Left lung (tissue), 10 donors: Measurements from ENCODE around the gene POLR1C. TPM values are rescaled to one million over a fixed set of nuclear protein-coding genes. Genes with fewer than 3 reads are reported as not detected.
"Not testable (repeated sequence)": the region's sequence is repeated elsewhere in the genome, so short reads cannot be mapped to it uniquely, and the experiment has no call there.

Source experiments
- ATAC-seq: fragments of 200-7000 bp; cut with Tn5 transposase; one replicate; pipeline ENCODE4 v1.9.1; 2020; ENCODE audit warnings: moderate library complexity
- DNase-seq, 4 donors: peaks; one replicate each; pipeline ENCODE4 v3.0.0-alpha.2; 2013 to 2020
- H3K27ac ChIP-seq, 2 donors: fragments of 200-600 bp; sonication (generic) in 1 of 2; one replicate each; pipeline versions ENCODE4 v1.5.0 to v1.8.0; 2020 to 2021
- H3K27me3 ChIP-seq, 2 donors: fragments of 200-600 bp; sonication (generic) in 1 of 2; one replicate each; pipeline versions ENCODE4 v1.5.0 to v1.8.0; 2020 to 2021
- H3K36me3 ChIP-seq, 2 donors: fragments of 200-600 bp; sonication (generic) in 1 of 2; one replicate each; pipeline versions ENCODE4 v1.5.0 to v1.8.0; 2020 to 2021
- H3K4me1 ChIP-seq, 2 donors: fragments of 200-600 bp; one replicate each; pipeline ENCODE4 v1.8.0; 2021
- H3K4me3 ChIP-seq, 2 donors: fragments of 200-600 bp; sonication (generic) in 1 of 2; one replicate each; pipeline versions ENCODE4 v1.5.0 to v1.8.0; 2020 to 2021; ENCODE audit warnings: mild to moderate bottlenecking in 1 of 2
- H3K9me3 ChIP-seq, 2 donors: fragments of 200-600 bp; sonication (generic) in 1 of 2; one replicate each; pipeline versions ENCODE4 v1.5.0 to v1.8.0; 2020 to 2021
- CTCF ChIP-seq, 2 donors: fragments of 200-600 bp; sonication (generic) in 1 of 2; IDR thresholded peaks; one replicate each; pipeline versions ENCODE4 v1.5.0 to v1.8.0; 2021; ENCODE audit warnings: antibody characterized with exemption in 2 of 2
- intact Hi-C, 2 donors: fragments of 100-400 bp; cut with DNase I; formaldehyde crosslinking; loops; one replicate each; pipeline versions ENCODE4 v1.11.2 to v1.14.2; 2022
- polyA plus RNA-seq, 6 donors: library from polyadenylated mRNA; unstranded; fragments of 120-200 nt; gene quantifications; one replicate each; pipeline ENCODE4 v1.2.1, GENCODE V29; 2013; ENCODE audit not compliant: insufficient read length in 6 of 6
- total RNA-seq, 2 donors: library from RNA; stranded (reverse); fragmentation: NEBNext Ultra II Directional; extraction: Animal tissue kit (Norgen Biotek cat#: 25700); gene quantifications; one replicate each; pipeline ENCODE4 v1.2.1, GENCODE V29; 2021
- donor health status: DM: no; HTN: yes; CAD: no.
- donor health status: DM: no; HTN: no; CAD: no.

POLR1C gene
- total and polyA plus RNA-seq, 8 donors: 31.9 to 46.3 (median 35.5) TPM

GRCh38 chr6:43540507-43540906 is 23.6 kb downstream of the POLR1C start:
- peaks cover 0 to 96% of the 10 kb centered on the region in 2 donors for H3K36me3 ChIP-seq
- H3K4me1 ChIP-seq: no peaks in the 10 kb centered on the region
- no peaks in the 10 kb centered on the region for H3K27me3 ChIP-seq
- intact Hi-C loops: no loop called here
- DNase-seq: no peak
- TF ChIP-seq CTCF (IDR thresholded peaks at IDR 0.05): no peak
- ATAC-seq: no peak
- no peaks in the 10 kb centered on the region for H3K9me3 ChIP-seq
- no peak overlapping the region for H3K27ac ChIP-seq
- no peak overlapping the region for H3K4me3 ChIP-seq

GRCh38 chr6:43541774-43542471 is 25.0 kb downstream of the POLR1C start:
- DNase-seq (no peak), ATAC-seq (no peak)
- no peaks in the 10 kb centered on the region for H3K9me3 ChIP-seq
- no peaks in the 10 kb centered on the region for H3K27me3 ChIP-seq
- H3K4me3 ChIP-seq: no peak overlapping the region
- no peaks in the 10 kb centered on the region for H3K4me1 ChIP-seq
- peaks cover 0 to 97% of the 10 kb centered on the region in 2 donors for H3K36me3 ChIP-seq
- no peak for TF ChIP-seq CTCF (IDR thresholded peaks at IDR 0.05)
- intact Hi-C loops: no loop called here
- no peak overlapping the region for H3K27ac ChIP-seq

- no peak for TF ChIP-seq CTCF (IDR thresholded peaks at IDR 0.05)
- no peaks in the 10 kb centered on the region for H3K4me1 ChIP-seq
- peaks cover 0 to 99% of the 10 kb centered on the region in 2 donors for H3K36me3 ChIP-seq
- H3K4me3 ChIP-seq: no peak overlapping the region
- H3K9me3 ChIP-seq: no peaks in the 10 kb centered on the region
- ATAC-seq: no peak
- H3K27ac ChIP-seq: no peak overlapping the region
- intact Hi-C loops: no loop called here
- no peak for DNase-seq
- no peaks in the 10 kb centered on the region for H3K27me3 ChIP-seq
Observed at GRCh38 chr6:43544461-43544860, 27.6 kb downstream of the POLR1C start.

GRCh38 chr6:43547222-43547621 is 30.3 kb downstream of the POLR1C start:
- H3K36me3 ChIP-seq: peaks cover 0 to 99% of the 10 kb centered on the region in 2 donors
- no peak overlapping the region for H3K4me3 ChIP-seq
- no peak overlapping the region for H3K27ac ChIP-seq
- TF ChIP-seq CTCF (IDR thresholded peaks at IDR 0.05): no peak
- H3K27me3 ChIP-seq: no peaks in the 10 kb centered on the region
- ATAC-seq (no peak), DNase-seq (no peak)
- intact Hi-C loops: no loop called here
- H3K4me1 ChIP-seq: no peaks in the 10 kb centered on the region
- H3K9me3 ChIP-seq: no peaks in the 10 kb centered on the region

GRCh38 chr6:43557620-43558019 is 40.7 kb downstream of the POLR1C start:
- H3K27ac ChIP-seq, H3K9me3 ChIP-seq, H3K27me3 ChIP-seq, H3K4me1 ChIP-seq, H3K4me3 ChIP-seq, intact Hi-C loops, DNase-seq, ATAC-seq: not testable (repeated sequence)
- H3K36me3 ChIP-seq: peaks cover 7 to 100% of the 10 kb centered on the region in 2 donors

GRCh38 chr6:43559328-43559727 is 42.4 kb downstream of the POLR1C start:
- ATAC-seq: no peak
- intact Hi-C loops: no loop called here

More at GRCh38 chr6:43559328-43559727, 42.4 kb downstream of the POLR1C start:
- no peaks in the 10 kb centered on the region for H3K9me3 ChIP-seq
- H3K27ac ChIP-seq: no peak overlapping the region
- peaks cover 9 to 100% of the 10 kb centered on the region in 2 donors for H3K36me3 ChIP-seq
- H3K27me3 ChIP-seq: no peaks in the 10 kb centered on the region
- H3K4me3 ChIP-seq: no peak overlapping the region
- DNase-seq: no peak
- no peaks in the 10 kb centered on the region for H3K4me1 ChIP-seq
- no peak for TF ChIP-seq CTCF (IDR thresholded peaks at IDR 0.05)
